GM18951 (cell line): Measurements from ENCODE around the gene LARP4B.

Experiments used
- POLR2A ChIP-seq: IDR thresholded peaks from 4 replicates; pipeline ENCODE4 v1.6.1; 2011; ENCODE audit warnings: mild to moderate bottlenecking; ENCODE audit not compliant: insufficient read length, insufficient read depth; ENCODE audit errors: extremely low read depth
- in situ Hi-C: fragments of 300-500 bp; cut with MboI; formaldehyde crosslinking; loops from one replicate; pipeline ENCODE4 v1.12.0; 2022; ENCODE audit warnings: low sequenced_read_pairs, mixed read lengths, inconsistent platforms; ENCODE audit not compliant: unreplicated experiment

LARP4B gene

GRCh38 chr10:807958-808353 lies 123.5 kb downstream of the LARP4B start:
- in situ Hi-C loops, result no loop called here
- TF ChIP-seq POLR2A, result no peak

DNA sequence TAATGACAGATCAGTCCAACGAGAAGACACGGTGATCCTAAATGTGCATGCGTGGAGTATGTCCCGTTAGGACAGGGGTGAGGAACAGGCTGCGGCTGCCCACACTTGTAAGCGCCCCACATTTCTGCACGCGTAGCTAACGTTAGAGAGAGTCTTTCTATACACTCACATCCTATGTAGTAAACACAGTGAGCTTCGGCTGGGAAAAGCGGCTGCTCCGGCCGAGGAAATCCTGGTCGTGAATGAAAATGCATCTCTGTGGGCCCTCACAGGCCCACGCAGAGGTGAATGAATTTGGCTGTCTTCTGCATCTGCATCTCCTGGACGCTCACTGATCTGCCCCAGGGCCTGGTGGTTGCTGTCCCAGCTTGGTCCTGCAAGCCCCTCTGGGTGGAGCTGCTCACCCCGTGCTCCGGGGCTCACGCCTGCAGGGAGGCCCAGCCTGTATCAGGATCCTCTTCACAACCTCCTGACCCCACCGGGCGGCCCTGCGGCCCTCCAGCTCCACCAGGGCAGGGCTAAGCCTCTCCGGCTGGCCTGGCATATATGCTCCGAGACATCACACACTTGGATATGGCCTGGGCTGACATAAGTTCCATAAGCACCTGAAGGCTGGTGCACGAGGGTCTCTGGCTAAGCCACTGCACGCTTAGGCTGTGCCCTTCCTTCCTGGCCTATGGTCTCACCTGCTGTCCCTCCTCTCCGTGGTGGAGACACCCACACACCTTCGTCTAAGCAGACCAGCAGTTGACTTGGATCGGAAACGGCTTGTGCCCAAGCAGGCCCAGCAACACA lies 124.1 kb downstream of the LARP4B start:
- TF ChIP-seq POLR2A, result no peak
- in situ Hi-C loops, result no loop called here

- in situ Hi-C loops, result no loop called here
- no peak for TF ChIP-seq POLR2A
These were observed 124.9 kb downstream of the LARP4B start for GRCh38 chr10:806451-807162.

DNA sequence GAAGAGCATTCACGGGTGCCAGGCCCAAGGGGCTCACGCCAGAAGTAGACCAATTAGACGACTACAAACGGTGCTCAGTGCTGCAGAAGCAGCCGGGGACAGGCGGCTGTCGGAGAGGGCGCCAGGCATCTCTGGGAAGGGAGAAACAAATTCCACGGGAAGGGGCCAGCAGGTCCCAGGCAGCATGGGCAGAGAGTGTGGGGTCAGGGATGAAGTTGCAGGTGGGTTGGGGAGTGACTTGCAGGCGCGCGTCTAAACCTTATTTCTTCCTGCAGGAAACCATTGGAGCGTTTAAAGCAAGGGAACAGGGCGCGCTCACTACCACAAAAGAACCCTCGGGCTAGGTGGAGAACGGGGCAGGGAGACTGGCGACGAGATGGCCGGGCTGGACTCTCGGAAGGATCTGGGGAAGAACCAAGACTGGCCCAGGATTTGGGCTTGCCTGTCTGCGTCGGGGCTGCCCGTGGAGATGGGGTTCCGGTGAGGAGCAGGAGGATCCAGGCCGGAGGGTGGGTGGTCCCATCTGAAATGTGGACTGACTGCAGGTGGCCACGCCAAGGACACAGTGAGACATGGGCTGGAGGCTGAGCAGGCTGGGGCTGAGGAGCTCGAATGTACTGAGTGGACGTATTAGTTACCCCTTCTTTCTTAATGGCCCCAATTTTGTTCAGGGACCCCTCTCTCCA lies 125.7 kb downstream of the LARP4B start:
- in situ Hi-C loops, result no loop called here
- TF ChIP-seq POLR2A, result no peak

DNA sequence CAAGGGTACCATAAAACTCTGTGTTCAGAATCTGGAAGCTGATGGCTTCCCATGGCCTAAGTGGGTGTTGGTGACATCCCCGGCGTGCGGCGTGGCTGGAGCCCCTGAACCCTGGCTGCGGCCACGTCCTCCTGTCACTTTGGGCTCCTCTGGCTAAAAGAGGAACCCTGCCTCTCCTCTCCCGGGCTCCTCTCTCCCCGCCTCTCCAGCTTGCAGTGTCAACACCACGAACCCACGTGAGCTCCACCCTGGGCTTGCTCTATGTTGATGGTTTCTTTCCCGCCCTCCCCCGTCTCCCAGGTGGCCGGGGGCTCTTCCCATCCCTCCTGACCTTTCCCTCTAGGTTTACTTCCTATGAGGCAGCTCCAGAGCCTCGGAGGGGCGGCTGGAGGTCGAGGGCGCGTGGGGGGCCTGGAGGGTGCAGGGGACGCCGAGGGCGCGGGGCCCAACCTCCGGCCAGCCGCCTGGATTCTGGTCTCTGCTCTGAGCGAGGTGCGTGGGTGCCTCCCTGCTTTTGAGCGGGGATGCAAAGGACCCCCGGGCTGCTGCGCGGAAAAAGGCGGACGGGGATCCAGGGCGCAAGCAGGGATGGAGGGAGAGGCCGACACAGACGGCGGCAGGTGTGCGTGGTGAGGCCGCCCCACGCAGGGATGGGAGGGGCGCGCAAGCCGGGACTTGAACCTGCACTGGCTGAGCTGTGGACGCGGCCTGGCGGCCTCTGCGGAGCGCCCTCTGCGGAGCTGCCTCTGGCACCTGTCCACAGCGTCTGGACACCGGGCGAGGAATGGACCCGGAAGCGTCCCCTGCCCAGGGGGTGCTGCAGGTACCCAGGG lies 126.5 kb downstream of the LARP4B start:
- TF ChIP-seq POLR2A, result no peak
- in situ Hi-C loops, result no loop called here

GRCh38 chr10:804191-804781 lies 127.2 kb downstream of the LARP4B start:
- in situ Hi-C loops, result no loop called here
- TF ChIP-seq POLR2A, result no peak

DNA sequence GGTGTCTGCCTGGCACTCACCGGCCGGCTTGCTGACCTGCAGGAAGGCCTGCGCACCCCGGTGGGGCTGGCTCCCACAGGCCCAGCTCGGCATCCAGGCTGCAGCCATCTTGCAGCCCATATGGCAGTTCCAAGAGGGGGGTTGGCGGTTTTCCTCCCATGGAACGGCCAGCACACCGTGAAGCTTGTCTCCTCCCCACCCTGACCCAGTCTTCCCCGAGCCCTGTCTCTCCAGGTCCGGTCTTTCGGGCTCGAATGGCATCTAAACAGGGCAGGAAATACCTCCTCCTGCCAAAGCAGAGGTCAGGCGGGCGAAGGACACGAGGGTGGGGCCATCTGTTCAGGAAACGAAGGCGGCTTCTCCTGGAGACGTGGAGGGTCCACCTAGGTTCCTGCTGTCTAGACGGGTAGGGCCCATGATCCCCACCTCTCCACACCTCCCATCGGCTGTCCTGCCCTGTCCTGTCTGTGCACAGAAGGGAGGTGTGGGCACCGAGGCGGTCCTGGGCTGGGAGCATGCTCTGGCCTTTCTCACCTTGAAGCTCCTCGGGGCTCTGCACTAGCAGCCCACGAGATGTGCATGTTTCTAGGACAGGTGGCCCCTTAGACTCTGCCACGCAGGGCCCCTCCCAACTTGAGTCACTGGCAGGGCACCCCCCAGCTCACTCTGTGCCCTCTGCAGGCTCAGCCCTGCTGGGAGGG lies 128.3 kb downstream of the LARP4B start:
- in situ Hi-C loops, result no loop called here
- TF ChIP-seq POLR2A, result no peak

DNA sequence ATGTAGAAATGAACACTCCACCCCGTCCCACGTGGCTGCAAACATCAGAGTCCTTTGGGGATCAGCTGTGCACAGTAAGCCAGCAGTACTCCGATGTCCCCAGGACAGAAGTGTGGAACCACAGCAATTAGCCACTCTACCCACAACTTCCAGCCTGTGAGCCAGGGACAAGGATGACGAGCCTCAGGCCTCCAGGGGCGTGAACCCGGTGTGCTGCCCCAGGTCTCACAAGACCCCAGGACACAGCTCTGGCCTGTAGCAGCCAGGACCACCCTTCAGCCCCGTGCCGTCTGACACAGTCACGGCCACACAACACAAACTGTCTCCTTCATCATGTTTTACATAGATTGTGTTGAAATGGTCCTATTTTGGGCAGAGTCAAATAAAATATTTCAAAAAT lies 129.0 kb downstream of the LARP4B start:
- no peak for TF ChIP-seq POLR2A
- in situ Hi-C loops, result no loop called here

DNA sequence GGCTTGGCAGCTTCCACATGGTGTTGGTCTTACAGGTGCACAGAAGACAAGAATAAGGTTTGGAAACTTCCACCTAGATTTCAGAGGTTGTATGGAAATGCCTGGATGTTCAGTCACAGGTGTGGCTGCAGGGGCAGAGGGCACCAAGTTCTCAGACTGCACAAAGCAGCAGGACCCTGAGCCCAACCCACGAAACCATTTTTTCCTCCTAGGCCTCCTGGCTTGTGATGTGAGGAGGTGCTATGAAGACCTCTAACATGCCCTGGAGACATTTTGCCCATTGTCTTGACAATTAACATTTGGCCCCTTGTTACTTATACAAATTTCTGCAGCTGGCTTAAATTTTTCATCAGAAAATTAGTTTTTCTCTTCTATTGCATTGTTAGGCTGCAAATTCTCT lies 134.3 kb downstream of the LARP4B start:
- in situ Hi-C loops, result no loop called here
- TF ChIP-seq POLR2A, result no peak

DNA sequence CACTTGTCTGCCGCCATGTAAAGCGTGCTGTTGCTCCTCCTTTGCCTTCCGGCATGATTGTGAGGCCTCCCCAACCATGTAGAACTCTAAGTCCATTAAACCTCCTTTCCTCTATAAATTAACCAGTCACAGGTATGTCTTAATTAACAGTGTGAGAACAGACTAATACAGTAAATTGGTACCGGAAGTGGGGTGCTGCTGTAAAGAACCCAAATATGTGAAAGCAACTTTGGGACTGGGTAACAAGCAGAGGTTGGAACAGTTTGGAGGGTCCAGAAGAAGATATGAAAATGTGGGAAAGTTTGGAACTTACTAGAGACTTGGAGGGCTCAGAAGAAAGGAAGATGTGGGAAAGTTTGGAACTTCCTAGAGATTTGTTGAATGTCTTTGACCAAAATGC lies 135.3 kb downstream of the LARP4B start:
- in situ Hi-C loops, result no loop called here

DNA sequence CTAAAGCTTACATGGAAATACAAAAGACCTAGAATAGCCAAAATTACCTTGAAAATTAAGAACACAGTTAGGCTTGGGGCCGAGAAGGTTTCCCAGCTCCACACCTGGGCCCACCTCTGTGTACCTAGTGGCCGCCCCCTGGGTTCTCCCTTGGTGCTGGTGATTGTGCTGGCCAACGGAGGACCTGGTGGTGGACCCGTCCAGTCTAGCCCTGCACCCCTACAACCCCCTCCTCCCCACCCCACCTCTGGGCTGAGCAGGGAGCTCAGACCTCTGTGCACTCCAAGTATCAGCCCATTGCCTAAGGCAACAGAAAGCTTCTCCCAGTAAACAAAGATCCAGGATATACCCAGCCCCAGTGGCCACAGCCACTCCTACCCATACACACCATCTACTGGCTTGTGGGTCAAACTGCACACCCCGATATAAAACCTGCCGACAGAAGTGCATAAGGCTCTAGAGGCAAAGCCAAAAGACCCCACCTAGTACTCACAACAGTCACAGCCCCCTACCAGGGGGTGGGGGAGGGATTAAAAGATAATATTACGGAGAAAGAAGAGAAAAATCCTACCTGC lies 137.0 kb downstream of the LARP4B start:
- in situ Hi-C loops, result no loop called here
- TF ChIP-seq POLR2A, result no peak

More for the DNA sequence above, 135.3 kb downstream of the LARP4B start:
- no peak for TF ChIP-seq POLR2A

- TF ChIP-seq POLR2A, result no peak
- in situ Hi-C loops, result no loop called here
These were observed 138.8 kb downstream of the LARP4B start for GRCh38 chr10:792792-793100.
